Measurements from ENCODE around the gene CNN3. TPM values are rescaled to one million over a fixed set of nuclear protein-coding genes. Genes with fewer than 3 reads are reported as not detected.

Gene CNN3
- total RNA-seq, 3 donors from 2014 or later: 61.3 to 165 (median 129) TPM

DNA sequence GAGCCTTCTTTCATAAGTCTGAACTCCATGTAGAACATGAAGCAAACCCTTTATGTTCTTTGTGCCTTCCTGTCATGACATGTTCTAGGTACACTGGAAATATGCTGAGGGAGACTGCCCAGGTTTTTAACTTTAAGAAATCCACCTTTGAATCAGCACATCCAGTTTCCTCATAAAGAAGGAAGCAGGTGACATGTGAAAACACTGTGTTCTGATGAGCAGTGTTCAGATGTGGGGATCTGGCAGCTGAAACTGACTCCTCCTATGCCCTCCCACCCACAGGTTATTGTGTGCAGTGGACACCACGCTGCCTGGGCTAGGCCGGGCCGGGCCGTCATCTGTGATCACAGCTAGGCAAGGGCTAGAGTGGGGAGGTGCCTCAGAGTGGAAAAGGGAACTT is 51.1 kb downstream of the CNN3 start:
- DNase-seq: no peak

DNA sequence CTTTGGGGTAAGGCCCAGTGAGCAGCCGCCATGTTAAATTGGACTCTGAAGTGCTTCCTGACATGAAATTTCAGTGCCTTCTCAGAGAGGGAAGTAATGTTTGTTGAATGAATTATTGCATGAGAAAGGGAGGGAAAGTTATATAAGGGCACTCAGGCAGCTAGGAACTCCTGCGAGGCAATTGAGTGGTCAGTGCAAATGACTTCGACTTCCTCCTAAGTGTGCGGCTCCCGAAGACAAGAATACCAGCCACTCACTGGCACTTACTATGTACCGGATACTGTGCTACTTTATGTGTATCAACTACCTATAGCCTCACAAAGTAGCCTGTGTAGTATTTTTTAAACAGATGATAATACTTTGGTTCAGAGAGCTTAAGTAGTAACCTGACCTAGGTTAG is 52.5 kb downstream of the CNN3 start:
- ATAC-seq: no peak
- Histone ChIP-seq H3K36me3 (ENCODE audit: low read depth) (no peaks in the 10 kb centered on the region), H3K9me3 (no peaks in the 10 kb centered on the region), H3K4me1 (ENCODE audit: low read depth) (no peaks in the 10 kb centered on the region), H3K4me3 (no peak overlapping the region)
- TF ChIP-seq, protein P1, sequence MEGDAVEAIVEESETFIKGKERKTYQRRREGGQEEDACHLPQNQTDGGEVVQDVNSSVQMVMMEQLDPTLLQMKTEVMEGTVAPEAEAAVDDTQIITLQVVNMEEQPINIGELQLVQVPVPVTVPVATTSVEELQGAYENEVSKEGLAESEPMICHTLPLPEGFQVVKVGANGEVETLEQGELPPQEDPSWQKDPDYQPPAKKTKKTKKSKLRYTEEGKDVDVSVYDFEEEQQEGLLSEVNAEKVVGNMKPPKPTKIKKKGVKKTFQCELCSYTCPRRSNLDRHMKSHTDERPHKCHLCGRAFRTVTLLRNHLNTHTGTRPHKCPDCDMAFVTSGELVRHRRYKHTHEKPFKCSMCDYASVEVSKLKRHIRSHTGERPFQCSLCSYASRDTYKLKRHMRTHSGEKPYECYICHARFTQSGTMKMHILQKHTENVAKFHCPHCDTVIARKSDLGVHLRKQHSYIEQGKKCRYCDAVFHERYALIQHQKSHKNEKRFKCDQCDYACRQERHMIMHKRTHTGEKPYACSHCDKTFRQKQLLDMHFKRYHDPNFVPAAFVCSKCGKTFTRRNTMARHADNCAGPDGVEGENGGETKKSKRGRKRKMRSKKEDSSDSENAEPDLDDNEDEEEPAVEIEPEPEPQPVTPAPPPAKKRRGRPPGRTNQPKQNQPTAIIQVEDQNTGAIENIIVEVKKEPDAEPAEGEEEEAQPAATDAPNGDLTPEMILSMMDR (IDR thresholded peaks at IDR 0.05): no peak
- intact Hi-C loops (cut with DNase I, micrococcal nuclease): no loop called here
- DNase-seq: no peak

More for the DNA sequence above, 51.1 kb downstream of the CNN3 start:
- Histone ChIP-seq H3K9me3 (no peaks in the 10 kb centered on the region), H3K4me3 (no peak overlapping the region), H3K4me1 (ENCODE audit: low read depth) (no peaks in the 10 kb centered on the region), H3K36me3 (ENCODE audit: low read depth) (no peaks in the 10 kb centered on the region)
- intact Hi-C loops (cut with DNase I, micrococcal nuclease): no loop called here
- TF ChIP-seq, protein P1 (IDR thresholded peaks at IDR 0.05): no peak
- no peak for ATAC-seq

DNA sequence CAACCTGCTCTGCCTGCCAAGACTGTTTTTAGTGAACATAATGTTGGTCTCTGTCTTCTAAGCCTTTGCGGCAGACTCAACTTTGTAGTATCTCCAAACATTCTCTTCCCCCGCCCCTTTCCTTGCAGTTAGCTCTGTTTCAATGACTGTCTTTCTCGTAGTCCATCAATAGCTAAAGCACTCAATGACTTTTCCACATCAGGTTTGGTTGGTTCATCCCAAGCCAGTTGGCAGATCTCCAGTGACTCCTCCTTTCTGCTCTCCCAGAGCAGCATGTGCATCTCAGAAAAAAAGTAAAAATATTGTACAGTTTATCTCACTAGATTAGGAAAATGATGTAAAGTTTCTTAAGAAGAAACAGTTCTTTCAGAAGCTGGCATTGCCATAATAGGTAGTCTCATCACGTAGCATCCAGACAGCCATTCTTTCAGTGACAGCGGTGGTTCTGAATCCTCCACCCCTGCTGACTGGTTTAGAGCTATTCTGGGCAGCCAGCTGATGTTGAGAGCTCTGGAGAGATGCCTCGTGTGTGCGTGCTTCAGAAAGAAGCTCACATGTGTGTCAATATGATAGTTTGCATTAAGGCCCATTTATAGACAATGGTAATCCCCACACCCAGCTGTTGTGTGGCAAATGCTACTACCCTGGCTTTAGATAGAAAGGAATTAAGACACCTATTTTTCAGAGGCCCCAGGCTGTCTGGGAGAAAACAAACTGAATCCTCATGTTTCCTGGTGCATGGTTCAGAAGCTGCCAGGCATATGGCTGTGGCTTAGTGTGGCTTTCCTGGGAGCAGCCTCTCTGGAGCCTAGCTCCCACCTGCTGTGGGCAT is 53.2 kb downstream of the CNN3 start:
- Histone ChIP-seq H3K9me3 (no peaks in the 10 kb centered on the region), H3K4me3 (no peak overlapping the region), H3K4me1 (ENCODE audit: low read depth) (no peaks in the 10 kb centered on the region), H3K36me3 (ENCODE audit: low read depth) (no peaks in the 10 kb centered on the region)
- intact Hi-C loops (cut with DNase I, micrococcal nuclease): no loop called here
- DNase-seq (no peak), ATAC-seq (peak; percentile 18)
- TF ChIP-seq, protein P1 (IDR thresholded peaks at IDR 0.05): no peak

DNA sequence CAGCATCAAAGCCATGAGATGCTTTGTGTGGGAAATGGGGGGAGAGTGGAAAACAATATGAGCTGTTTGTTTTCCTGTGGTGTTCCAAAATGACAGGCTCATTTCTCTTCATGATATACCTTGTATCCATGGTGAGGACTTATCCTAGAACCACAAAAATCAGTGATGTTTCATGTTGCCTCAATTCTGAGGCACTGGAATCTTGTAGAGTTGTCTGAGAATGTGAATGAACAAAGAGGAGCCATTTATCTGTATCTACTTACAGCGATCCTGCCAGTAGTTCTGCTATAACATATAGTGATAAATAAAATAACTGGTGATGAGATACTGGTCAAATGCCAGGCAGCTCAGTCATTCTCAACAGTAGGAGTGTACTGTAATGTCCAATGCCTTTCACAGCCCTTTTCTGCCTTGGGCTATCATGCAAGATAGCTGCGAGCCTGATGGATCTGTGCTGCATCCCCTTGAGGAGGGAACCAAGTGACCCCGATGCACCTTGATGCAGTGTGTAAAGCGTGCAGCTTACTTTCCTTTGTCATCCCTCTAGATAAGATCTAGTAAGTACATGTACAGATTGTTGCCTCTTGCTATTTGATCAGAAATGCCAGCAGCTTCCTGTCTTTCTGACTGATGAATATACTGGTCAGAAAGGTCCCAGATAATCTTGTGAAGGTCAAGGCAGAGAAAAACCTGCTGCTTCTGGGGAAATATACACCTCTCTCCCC is 54.0 kb downstream of the CNN3 start:
- DNase-seq (no peak), ATAC-seq (no peak)
- Histone ChIP-seq H3K9me3 (no peaks in the 10 kb centered on the region), H3K4me1 (ENCODE audit: low read depth) (no peaks in the 10 kb centered on the region), H3K4me3 (no peak overlapping the region), H3K36me3 (ENCODE audit: low read depth) (no peaks in the 10 kb centered on the region)
- intact Hi-C loops (cut with DNase I, micrococcal nuclease): no loop called here
- TF ChIP-seq, protein P1 (IDR thresholded peaks at IDR 0.05): no peak

DNA sequence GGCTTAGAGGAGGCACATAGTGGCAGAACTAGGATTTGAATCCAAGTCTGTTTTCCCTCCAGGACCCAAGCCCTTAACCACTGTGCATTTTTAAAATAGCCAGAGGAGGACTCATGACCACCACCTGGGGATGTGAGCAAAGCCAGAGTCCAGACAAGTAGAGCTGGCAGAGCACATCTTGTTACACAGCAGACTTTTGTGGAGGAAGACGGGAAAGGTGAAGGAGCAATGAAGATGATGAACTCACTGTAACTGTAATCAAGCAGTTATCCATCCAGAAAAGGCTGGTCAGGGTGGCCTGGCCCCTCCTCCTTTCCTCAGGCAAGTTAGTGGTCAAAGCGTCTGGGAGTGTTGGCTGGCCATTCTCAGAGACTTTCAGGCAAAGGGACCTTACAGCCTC is 55.9 kb downstream of the CNN3 start:
- H3K4me1 ChIP-seq (ENCODE audit: low read depth): no peaks in the 10 kb centered on the region
- DNase-seq (no peak), ATAC-seq (no peak)
- TF ChIP-seq, protein P1 (IDR thresholded peaks at IDR 0.05): no peak
- intact Hi-C loops (cut with DNase I, micrococcal nuclease): no loop called here
- no peaks in the 10 kb centered on the region for H3K9me3 ChIP-seq
- H3K36me3 ChIP-seq (ENCODE audit: low read depth): no peaks in the 10 kb centered on the region
- no peak overlapping the region for H3K4me3 ChIP-seq
